Ectodermal cell (in vitro differentiated cells): ENCODE data around the gene RANBP6.

Source experiments
- H3K27ac ChIP-seq: 2 replicates; pipeline ENCODE4 v1.7.0; 2013; ENCODE audit warnings: mild to moderate bottlenecking, low read depth, low read length; ENCODE audit not compliant: insufficient read depth, poor library complexity, severe bottlenecking
- H3K27me3 ChIP-seq: 2 replicates; pipeline ENCODE4 v1.7.0; 2013; ENCODE audit warnings: mild to moderate bottlenecking, low read length; ENCODE audit not compliant: insufficient read depth, control insufficient read depth, poor library complexity, severe bottlenecking
- H3K36me3 ChIP-seq: one replicate; pipeline ENCODE4 v1.7.0; 2013; ENCODE audit warnings: low read length; ENCODE audit not compliant: control insufficient read depth, insufficient read depth
- H3K4me1 ChIP-seq: one replicate; pipeline ENCODE4 v1.7.0; 2013; ENCODE audit warnings: low read length; ENCODE audit not compliant: control insufficient read depth, insufficient read depth
- H3K4me3 ChIP-seq: 2 replicates; pipeline ENCODE4 v1.7.0; 2013; ENCODE audit warnings: low read depth, low read length, control low read depth; ENCODE audit not compliant: insufficient read depth
- H3K9me3 ChIP-seq: 2 replicates; pipeline ENCODE4 v1.7.0; 2013; ENCODE audit warnings: mild to moderate bottlenecking, low read length, moderate library complexity; ENCODE audit not compliant: control insufficient read depth
- WGBS, 2 experiments: methylation state at CpG; one replicate each; pipeline ENCODE4 v1.1.7; 2013; ENCODE audit warnings: missing lambda C conversion rate in 2 of 2; 5-methylcytosine and 5-hydroxymethylcytosine counted together

Gene RANBP6

DNA sequence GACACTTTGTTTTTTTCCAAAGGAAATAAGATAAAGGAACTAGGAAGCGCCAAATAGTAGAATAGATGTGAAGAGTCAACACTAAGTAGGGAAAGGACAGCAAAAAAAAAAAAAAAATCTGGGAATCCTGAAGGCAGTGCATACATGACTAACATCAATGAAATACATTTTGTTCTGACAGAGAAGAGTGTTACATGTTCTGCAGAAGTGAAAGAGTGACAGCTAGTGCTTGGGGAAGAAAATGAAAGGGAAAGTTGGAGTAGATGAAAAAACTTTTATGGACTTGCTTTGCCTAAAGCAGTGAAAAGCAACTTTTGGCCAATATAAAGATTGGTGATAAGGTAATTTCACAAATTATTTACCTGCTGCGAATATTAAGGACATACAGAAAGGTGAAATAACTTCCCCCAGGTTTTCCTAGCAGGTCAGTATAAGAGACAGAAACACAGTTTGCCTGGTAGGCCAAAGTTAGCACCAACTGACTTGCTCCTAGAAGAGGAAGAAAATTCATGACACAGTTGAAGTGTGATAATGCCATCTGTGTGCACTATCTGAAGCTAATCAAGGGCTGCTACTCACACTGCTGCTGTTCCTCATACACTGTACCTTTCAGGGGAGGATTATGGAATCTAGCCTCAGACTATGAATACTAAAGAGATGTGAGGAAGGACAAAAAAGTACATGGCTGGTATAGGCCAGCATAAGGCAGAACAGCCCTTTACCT lies 38.6 kb downstream of the RANBP6 start:
- Histone ChIP-seq H3K36me3 (no peaks in the 10 kb centered on the region), H3K27ac (no peak overlapping the region), H3K4me3 (no peak overlapping the region), H3K27me3 (no peaks in the 10 kb centered on the region), H3K4me1 (no peaks in the 10 kb centered on the region), H3K9me3 (no peaks in the 10 kb centered on the region)
- WGBS, 2 experiments: 95 to 100% methylated on average over 2 of the region's 2 CpGs

GRCh38 chr9:5971740-5972139 lies 43.7 kb downstream of the RANBP6 start:
- Histone ChIP-seq H3K27ac (no peak overlapping the region), H3K36me3 (no peaks in the 10 kb centered on the region), H3K4me3 (no peak overlapping the region), H3K27me3 (no peaks in the 10 kb centered on the region), H3K4me1 (no peaks in the 10 kb centered on the region), H3K9me3 (no peaks in the 10 kb centered on the region)
